ENCODE results near the gene ZBP1.
A peak's percentile ranks its signal among the peaks of the same experiment; 100 is the strongest.

Gene ZBP1

DNA sequence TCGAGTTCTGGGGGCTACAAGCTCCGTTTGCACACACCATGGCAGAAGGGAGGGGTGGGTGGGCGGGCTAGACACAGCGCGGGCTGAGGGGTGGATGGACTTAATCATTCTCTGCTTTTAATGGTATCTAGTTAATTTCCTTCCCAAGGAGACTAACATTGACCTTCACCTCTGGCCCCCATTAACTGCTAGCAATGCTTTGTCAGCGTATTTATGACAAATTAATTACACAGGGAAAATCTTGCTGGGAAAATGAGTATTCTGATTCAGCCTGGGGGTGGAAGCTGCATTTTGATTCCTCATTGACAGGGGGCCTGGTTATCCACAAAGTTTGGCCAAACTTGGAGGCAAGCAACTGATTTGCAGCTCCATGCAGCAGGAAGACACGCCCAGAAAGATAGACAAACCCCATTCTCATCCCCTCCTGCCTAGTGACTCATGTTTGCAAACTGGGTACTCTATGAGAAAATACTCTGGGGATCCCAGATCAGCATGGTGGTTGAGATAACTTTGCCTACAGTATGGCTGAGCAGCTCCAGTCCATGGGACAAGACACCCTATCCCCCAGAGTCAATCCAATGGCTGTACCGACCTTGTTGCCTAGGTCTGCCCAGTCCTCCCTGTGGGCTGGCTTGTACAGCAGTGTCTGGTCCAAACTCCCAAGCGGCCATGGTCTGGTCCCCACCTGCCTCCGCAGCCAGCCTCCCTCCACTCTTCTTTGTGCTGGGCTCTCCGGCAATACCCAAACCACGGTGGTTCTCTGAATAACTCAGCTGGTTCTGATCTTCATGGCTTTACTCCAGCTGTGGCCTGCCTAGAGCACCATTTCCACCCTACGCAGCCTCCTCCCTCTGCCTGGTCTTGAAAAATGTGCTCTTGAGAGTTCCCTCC lies 19.7 kb downstream of the ZBP1 start:
- DNase-seq (ENCODE audit: low read depth in 1 of 2, low spot score in 1 of 2) = no peak

DNA sequence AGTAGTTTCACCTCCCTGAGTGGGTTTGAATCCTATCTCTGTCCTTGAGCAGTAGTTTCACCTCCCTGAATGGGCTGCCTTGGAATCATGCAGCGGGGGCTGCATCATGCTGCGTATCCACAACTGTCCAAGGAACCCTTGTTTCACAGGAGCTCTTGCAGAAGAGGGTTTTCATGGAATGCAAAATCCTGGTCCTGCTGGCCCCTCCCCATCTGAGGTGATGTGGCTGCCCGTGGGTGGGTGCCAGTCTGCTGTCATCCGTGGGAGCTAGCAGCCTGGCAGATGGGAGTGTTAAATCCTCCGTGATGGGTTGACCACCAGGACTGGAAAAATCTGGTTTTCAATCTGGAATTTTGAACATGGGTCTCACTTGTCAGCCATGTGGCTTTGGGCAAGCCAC lies 21.7 kb downstream of the ZBP1 start:
- no peak for DNase-seq (ENCODE audit: low read depth in 1 of 2, low spot score in 1 of 2)

DNA sequence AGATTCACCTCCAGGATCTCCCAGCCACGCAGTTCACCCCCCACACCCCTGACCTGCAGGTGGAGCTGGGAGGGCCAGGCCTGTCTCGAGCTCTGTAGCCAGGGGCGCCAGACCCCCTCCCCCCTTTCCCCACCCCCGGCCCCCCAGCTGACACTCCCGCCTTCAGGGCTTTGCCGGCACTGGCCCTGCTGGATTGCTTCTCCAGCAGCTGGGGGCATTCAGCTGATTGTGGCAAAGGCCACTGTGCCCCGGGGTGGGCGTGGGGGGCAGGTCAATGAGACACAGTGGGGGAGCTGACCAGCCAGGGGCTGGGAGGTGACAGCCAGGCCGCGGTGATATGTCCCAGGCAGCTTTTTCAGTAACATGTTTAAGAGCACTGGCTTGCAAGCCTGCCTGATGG lies 22.2 kb downstream of the ZBP1 start:
- DNase-seq (ENCODE audit: low read depth in 1 of 2, low spot score in 1 of 2) = no peak

DNA sequence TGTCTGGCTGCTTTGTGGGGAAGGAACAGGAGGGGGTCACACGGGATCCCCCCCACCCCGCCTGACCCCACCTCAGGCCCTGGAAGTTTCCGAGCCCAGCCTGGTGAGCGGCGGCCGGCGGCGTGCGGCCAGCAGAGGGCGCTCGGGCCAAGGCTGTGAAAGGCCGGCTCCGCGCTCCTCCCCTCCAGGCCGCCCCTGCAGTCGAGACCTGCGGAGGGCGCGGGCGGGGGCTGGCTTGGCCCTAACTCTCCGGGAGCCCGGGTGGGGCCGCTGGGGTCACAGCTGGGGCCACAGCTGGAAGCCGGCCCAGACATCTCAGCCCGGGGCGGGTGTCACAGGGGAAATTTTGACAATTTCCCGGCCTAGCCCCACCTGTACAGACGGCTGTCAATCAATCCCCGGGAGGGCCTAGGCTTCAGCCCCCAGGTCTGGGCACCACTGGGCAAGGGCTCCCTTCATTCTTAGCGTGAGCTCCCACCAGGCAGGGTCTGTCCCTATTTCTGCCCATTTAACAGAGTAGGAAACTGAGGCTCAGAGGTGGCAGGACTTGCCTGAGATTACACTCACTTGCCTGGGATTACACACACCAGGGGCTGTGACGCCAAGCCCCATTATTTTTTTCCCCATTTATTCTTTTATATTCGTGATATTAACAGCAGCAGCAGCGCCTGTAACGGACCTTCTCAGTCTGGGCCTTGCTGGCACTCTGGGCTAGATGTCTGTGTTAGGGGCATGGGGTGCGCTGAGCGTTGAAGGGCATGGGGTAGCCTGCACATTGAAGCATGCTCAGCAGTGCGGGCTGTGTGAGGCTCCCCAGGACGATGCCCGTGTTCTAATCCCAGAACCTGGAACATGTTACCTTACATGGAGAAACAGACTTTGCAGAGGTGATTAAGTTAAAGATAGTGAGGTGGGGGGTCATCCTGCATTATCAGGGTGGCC lies 23.0 kb downstream of the ZBP1 start:
- DNase-seq (ENCODE audit: low read depth in 1 of 2, low spot score in 1 of 2) = peak; percentile 49 to 58

DNA sequence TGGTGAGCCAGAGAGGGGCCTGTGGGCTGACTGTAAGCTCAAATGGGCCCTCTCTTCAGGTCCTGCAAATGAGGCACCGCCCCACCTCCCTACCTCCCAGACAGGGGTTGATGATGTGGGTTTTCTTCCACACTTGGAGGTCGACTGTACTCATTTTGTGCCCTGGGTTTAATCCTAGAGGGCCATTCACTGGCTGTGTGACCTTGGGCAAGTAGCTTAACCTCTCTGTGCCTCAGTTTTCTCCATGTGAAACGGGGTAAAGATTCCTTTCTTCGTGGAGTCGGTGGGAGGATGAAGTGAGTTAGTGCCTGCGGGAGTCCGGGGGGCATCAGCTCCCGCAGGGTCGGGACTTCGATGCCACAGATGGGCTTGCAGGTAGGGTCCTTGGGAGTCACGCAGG lies 23.9 kb downstream of the ZBP1 start:
- DNase-seq (ENCODE audit: low read depth in 1 of 2, low spot score in 1 of 2) = no peak

DNA sequence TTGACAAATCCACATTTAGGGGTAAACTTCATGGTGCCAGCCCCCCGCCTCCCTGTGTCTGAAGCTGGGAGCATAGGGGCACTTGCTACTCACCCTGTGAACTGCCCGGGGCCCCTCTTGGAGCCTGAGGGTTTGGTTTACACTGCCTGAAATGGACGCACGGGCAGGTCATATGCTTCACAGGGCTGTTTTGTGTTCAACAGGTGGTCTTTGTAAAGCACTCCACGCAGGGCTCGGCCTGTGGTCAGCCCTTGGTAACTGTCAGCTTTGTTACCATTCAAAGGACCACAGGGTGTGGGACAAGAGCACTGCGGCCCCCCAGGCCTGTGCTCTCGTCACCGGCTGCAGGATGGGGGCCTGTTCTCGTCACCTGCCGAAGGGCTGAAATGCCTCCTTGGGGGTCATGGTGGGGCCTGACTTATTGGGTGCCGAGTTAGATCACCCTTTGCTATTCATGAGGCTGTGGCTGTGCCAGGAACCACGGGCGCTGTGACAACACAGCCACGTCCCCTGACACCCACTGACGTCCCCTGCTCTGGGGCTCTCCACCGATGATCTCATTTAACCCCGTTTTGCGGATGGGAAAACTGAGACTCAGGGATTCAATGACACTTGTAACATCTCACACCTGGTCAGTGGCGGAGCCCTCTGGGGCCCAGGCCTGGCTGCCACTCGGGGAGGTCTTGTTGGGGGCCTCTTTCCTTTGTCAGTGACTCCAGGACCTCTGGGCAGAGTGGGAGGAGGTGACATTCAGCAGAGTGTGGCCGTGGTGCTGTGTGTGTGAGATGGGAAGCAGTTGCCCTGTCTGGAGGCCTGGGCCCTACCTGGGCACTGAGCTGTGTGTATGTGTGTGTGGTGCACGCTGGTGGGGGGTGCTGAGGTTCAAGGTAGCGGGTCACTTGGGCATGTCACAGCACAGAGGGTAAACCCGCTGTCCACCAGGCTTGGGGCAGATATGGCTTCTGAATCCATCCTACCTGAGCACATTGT lies 24.9 kb downstream of the ZBP1 start:
- no peak for DNase-seq (ENCODE audit: low read depth in 1 of 2, low spot score in 1 of 2)

DNA sequence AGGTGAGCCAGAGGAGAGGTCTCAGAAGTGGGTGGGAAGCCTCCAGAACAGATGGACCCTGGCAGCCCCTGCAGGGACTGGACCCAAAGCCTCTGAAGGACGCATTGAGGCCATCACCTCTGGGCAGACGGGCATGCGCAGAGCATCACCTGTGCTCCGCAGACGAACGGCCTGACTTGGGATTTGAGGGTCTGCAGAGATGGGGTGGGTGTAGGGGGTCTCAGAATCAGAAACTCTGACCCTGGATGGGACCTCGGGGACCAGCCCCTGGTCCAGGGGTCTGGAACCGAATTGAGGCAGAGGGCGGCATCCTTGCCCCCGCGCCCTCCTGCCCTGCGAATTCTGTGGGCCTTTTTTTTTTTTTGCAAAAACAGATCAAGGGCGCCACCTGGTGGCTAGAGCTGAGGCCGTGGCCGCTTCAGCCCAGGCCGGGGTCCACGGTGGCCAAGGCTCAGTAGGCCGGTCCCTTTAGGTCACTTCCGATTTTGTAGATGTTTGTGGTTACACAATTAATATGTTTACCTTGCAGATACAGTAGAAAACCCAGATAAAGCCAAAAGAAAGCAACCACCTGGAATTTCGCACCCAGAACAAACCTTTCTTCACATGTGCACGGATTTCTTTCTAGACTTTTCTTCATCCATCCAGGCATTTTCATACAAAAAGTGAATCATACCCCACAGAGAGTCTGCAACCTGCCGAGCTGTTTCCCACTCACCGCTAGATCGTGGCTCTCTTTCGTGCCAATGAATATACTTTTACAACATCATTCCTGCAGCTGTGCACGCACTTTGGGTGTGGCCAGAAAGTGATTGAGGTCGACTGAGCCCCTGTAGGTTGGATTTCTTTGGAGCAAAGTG lies 25.9 kb downstream of the ZBP1 start:
- peak; percentile 17 to 37 for DNase-seq (ENCODE audit: low read depth in 1 of 2, low spot score in 1 of 2)

DNA sequence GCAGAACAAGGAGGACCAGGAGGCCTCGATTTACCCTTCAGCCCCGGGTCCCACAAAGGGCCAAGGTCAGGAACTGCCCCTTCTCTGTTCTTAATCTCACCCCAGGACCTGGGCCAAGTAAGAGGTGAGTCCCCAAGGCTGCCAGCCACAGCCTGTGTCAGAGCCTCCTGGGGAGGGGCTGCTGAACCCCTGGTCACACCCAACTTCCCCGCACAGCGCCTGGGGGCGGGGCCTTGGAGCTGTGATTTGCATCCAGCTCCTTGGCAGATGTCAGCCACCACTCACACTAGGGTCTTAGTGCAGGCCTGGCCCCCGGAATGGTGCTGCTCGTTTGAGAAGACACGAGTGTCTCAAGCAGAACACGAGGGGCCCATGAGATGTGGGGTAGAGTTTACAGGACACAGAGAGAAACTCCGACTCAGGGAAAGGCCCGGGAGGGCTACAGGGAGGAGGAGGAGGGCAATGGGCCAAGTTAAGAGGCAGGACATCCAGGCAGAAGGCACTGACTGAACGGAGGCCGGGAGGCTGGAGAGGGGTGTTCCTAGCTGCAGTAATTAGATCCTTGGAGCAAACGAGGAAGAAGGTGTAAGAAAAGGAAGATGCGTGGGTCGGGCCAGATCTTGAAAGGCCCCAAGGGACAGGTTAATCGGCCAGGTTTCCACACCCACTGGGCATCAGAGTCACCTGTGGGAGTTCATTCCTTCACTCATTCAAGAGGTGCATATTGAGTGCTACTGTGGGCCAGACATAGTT lies 26.9 kb downstream of the ZBP1 start:
- no peak for DNase-seq (ENCODE audit: low read depth in 1 of 2, low spot score in 1 of 2)

DNA sequence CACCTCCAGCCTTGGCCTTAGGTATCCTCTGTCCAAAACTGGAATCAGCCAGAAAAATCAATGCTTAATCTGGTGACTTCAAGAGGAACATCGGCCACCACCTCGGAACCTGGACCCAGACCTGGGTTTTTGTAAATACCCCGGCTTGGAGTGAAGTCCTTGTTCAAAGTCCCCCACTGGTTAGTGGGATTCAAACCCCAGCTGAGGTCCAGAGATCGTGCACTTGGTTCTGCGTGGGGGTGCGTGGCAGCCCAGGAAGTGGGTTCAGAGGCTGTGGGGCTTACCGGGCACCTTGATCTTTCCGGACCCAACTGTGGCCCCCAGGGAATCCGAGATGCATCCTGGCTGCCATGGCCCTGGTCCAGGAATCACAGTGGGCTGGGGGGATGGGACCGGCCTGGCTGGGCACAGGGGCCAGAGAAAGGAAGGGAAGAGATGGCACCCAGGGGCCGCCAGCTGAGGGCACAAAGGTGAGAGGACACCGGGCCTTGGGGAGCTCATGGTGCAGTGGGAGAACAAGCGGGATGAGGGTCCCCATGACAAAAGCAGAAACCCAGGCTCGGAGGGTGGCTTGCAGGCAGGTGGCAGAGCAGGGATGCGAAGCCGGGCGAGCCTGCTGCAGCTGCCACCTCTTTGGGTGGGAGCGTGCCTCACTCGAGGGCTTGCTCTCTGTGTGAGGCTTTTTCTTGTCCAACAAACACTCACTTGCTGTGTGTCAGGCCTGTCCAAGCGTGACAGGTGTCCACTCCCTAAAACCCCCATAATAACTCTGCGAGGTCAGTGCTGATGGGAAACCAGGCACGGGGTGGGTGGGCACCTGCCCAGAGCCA lies 27.7 kb downstream of the ZBP1 start:
- DNase-seq (ENCODE audit: low read depth in 1 of 2, low spot score in 1 of 2) = no peak

DNA sequence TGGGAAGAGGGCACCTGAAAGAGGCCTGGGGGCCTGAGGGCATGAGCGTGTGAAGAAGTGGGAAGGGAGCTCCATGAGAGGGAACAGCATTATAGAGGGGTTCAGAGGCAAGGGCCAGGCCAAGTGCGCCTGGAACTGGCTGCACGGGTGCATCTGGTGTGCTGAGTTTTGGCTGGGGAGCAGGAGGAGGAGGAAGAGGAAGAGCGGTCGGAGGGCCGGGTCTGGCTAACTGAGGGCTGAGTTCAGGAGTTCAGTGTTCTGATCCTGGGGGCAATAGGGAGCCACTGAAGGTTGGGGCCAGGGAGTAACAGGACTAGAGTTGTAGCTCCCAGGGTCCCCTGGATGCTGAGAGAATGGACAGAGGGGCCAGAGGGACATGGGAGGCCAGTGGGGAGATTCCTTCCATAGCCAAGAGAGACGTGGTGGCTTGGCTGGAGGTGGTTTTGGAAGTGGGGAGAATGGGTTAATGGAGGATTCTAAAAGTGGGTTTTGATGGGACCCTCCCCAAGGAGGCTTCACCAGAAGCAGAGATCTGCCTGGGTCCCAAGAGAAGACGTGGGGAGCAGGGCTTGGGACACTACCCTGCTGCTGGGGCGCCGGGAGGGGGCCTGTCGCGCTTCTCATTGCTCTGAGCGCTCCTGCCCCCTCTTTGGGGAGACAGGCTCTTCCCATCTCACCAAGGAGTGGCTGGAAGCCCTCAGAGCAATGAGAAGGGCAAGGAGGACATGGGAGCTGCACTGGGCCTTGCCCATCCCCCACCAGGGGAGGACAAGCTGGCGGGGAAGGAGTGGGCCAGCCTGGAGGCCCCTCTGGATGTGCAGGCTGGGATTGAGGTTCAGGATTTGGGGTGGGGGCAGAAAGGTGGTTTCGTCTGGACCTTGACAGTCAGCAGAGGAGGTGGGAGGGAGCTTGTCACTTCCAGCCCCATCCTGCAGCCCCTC lies 28.7 kb downstream of the ZBP1 start:
- DNase-seq (ENCODE audit: low read depth in 1 of 2, low spot score in 1 of 2) = no peak

DNA sequence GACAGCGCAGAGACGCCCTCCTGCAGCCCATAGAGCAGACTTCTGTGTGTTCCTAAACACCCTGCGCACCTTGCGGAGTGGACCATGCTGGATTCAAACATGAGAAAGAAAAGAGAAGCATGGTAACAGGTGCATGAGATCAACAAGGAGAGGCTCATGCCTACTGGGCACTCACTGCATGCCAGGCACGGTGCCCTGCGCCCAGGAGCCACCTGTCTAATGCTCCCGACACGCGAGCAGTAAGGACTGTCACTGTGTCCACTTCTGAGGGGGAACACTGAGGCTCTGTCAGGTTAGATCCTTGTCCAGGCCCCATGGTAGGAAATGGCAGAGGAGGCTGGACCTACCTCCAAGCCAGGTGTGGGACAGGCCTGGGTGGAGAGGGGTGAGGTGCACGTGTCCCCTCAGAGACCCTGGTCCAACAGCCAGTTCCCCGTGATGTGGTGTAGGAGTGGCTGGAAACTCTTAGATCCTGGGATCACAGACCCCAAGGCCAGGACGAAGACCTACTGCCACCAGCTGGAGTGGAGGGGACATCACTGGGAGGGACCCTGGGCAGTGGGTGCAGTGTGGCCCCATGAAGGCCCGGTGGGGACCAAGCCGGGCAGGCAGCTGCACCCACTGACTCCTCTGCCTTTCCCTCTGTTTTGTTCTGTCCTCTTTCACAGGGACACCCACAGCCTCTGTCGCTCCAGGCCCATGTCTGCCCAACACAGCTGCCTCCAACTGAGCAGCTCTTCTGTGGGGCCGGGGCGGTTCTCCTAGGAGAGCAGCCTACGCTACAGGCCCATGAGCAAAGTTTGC lies 29.5 kb downstream of the ZBP1 start:
- no peak for DNase-seq (ENCODE audit: low read depth in 1 of 2, low spot score in 1 of 2)

DNA sequence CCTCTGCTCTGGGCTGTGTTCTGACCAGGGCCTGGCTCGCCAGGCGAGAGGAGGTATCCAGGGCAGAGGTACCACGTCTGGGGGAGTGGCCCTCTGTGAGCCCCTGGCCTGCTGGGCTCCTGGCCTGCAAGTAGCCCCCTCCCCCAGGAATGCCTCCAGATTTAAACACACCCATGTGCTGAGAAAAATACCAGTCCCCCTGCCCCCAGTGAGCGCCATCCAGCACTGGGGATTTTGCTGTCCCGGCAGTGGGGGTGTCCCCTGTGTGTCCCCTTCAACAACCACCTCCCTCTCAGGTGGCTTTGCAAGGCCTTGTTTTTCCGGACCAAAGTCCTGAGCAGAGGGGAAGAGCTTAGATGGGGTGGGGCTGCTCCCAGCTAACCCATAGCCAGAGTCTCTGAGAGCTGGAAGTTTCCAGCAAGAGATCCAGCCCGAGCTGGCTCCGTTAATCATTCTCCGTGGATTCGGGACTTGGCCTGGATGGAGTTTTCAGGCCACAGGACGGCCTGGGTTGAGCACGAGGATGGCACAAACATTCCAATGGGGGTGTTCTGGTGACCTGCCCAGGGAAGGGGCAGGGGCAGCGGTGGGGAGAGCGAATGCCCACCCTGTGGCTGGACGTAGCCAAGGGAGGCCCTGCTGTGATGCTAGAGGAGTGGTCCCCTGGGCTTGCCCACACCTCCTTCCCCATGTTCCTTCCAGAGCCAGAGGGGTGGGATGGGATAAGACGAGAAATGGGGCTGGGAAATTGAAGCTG lies 30.3 kb downstream of the ZBP1 start:
- DNase-seq (ENCODE audit: low read depth in 1 of 2, low spot score in 1 of 2) = no peak

DNA sequence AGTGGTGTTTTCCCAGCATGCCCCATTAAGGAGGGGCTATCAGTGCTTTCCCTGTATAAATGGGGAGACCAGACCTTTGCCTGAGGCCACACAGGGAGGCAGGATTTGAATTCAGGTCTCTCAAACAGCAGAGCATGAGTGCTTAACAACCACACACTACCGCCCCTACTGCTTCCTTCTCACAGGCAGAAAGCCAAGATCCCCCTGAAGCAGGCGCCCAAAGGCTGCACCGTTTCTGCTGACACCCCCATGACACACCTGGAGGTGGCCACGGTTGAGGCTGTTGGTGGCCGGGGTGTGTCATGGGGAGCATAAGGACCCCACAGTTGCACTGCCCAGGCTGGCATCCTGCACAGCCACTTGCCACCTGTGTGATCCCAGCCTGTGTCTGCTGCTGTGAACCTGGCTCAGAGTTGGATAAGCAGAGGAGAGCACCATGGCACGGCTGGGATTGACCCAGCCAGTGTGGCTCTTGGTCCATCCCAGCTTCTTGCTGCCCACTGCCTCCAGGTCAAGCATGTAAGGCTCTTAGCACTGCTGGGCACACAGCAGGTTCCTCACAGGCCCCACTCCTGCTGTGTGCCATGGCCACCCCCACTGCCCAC lies 31.0 kb downstream of the ZBP1 start:
- DNase-seq (ENCODE audit: low read depth in 1 of 2, low spot score in 1 of 2) = no peak

DNA sequence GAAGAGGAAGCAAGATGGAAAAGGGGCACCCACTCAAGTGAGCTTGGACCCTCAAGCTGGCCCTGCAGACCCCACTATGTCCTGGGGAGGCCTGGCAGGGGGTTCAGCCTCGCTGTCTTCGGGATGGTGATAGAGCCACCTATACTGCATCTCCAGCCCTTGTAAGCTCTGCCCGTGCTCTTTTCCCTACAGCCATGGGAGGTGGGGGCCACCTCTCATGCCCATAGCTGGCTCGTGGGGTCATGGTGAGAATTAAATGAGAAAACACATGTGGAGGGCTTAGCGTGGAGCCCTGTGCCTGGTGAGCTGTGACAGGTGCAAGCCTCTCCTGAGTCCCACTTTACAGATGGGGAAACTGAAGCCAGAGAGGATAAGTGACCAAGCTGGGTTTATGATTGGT lies 31.6 kb downstream of the ZBP1 start:
- no peak for DNase-seq (ENCODE audit: low read depth in 1 of 2, low spot score in 1 of 2)

DNA sequence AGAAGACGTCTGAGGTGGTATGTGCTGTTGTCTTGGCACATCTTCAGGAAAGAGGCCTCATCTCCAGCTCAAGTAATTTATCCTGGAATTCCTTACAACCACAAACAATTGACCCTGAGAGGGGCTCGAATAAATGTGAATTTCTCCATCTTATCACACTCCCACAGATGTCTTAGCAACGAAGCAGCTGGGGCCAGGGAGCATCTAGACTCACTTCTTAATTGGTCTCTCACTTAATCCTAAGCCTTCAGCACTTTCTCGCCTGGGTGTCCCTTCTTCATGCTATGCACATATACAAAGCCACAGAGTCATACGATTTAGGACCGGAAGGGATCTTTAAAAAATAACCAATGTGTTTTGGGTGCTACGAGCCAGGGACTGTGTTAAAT lies 32.2 kb downstream of the ZBP1 start:
- no peak for DNase-seq (ENCODE audit: low read depth in 1 of 2, low spot score in 1 of 2)

Data from activated CD4-positive, alpha-beta T cell treated with anti-CD3 and anti-CD28 coated beads, Interleukin-2, amount 50 U/mL, for 24 hours (primary cell).